Stimulated activated CD4-positive, alpha-beta T cell treated with anti-CD3 and anti-CD28 coated beads, Interleukin-4, amount 100 ng/mL, for 48 hours (primary cell): ENCODE data around the gene RDM1.
A peak's percentile ranks its signal among the peaks of the same experiment; 100 is the strongest.
"Not testable (repeated sequence)": the region's sequence is repeated elsewhere in the genome, so short reads cannot be mapped to it uniquely, and the experiment has no call there.

Experiments used
- DNase-seq, 2 donors: peaks; one replicate each; pipeline ENCODE4 v3.0.0-alpha.2; 2020; ENCODE audit warnings: low read depth in 2 of 2

The RDM1 gene, protein sequence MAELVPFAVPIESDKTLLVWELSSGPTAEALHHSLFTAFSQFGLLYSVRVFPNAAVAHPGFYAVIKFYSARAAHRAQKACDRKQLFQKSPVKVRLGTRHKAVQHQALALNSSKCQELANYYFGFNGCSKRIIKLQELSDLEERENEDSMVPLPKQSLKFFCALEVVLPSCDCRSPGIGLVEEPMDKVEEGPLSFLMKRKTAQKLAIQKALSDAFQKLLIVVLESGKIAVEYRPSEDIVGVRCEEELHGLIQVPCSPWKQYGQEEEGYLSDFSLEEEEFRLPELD

DNA sequence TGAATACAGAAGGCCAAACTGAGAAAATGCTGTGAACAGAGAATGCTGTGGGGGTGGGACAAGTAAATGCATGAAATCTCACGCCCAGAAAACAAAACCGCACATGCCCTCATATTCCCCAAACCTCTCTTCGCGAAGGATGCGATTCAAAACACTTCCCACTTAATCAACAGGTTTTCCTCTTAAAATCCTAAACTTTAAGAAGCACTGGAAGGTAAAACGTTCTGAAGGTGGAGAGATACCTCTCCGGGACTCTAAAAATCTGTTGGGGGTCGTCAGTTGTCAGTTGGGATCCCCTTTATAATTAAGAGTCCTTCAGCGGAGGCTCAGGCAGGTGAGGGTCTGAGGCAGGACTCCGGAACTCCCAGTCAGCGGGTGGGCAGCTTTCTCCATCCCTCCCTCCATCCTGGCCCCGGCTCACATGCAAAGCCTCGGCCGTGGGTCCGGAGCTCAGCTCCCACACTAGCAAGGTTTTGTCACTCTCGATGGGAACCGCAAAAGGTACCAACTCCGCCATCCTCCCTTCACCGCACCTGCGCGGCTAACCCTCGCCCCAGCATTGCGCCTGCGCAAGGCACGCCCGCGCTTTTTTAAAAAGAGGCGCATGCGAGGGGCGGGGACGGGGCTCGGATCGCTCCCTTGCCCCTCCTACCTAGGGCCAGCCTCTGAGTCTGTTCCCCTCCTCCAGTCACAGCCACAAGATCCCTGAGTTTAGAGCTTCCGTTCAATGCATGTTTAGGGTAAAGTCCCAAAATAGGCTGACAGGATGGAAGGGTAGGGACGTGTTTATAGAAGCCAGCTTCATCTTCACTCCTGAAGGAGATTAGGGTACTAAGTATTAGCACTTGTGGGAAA is at the start of gene RDM1:
RDM1 (minus strand) TSS at position 563 of the 855 bp plus-strand sequence; CDS start at position 517, 46 bp downstream.
- DNase-seq = peak; percentile 86

DNA sequence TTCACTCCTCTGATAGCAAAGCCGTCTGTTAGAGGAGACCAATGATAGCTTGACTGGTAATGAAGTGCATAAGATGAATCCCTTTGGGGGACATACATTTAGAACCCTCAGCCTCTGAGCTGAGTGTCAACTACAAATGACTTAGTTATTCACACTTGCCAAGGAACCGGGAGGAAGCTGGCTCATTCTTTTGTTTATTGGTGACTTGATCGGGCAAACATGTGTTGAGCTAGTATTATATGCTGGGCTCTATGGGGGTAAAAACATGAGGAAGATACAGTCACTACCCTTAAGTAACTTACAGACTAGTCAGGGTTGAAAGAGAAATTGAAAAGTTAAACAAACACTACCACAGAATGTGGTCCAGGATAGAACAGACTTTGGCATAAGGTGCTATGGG is 47.8 kb upstream of the RDM1 start:
- no peak for DNase-seq

DNA sequence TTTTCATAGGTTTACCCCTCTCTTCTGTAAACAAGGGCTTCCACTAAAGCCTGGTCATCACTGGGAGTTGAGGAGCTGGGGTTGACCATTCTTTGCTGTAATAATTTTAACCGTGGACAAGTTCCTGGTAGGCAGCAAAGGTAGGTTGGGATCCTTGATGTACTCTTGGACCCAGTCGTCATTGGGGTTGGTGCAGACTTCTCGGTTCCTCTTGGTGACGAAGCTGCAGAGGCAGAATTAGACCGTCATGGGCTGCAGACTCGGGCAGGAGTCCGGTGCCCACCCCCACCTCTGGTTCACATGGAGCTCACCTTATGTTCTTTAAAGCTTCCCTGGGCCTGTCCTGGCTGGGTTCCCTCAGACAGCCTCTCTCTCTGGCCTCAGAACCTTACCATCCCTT is 46.9 kb upstream of the RDM1 start:
- no peak for DNase-seq

DNA sequence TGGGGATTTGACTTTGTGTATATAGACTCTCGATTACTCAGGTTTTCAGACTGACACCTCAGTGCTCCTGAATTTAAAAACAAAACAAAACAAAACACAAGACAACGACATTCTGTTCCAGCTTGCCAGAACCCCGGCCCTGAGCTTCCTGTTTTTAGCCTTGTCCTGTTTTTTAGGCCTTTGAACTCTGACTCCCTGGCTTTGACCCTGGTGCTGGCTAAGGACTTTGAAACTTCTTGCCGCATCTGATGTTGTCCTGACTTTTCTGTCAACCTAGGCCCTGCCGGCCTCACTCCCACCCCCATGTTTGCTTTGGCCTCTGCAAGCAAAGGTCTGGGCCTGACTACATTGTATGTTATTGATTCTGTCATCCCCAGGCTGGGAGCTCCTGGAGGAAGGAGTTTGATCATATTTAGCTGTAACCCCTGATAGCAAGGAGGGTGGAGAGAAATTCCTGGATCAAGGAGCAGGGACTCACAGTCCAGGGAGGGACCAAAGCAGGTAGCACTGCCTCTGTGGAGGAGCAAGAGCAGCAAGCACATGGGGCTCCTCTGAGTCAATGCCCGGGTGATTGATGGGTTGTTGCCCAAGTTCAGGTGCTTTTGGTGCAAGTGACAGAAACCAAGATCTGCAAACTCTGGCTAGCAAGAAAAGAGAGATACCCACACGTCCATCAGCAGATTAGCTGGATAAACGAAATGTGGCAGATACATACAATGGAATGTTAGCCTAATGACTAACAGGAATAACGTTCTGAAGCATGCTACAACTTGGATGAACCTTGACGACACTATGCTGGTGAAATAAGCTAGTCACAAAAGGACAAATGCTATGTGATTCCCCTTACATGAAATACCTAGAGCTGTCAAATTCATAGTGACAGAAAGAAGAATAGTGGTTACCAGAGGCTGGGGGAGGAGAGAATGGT is 43.0 kb upstream of the RDM1 start:
- no peak for DNase-seq

DNA sequence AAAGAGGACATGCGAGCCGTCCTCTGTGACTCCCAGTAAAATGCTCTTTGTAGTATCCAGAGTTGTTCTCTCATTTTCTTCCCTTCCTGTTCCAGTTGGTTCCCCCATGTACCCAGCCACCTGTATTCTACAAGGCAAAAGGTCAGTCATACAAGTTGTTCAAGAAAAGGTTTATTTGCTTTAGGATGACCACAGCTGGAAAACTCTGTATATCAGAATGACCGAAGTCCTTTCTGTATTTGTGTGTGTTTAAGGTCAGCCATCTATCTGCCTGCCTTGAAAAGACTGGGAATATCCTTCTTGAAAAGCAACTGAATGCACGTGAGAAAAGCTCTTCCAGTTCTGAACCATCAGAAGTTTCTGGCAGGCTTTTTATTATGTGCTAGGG is 42.4 kb upstream of the RDM1 start:
- DNase-seq = no peak

DNA sequence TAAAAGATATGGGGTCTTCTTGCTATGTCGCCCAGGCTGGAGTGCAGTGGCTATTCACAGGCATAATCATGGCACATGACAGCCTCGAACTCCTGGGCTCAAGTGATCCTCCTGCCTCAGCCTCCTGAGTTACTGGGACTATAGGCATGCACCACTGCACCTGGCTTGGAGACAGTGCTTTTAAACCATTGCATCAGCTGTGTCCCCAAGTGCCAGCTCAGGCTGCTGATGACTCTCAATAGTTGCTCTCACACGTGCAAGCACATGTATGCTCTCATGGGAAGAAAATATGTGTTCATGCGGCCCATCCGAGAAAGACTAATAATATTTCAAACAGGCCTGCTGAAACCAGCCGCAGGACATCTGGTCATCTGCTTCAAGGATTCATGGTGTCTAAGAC is 42.0 kb upstream of the RDM1 start:
- DNase-seq = no peak

DNA sequence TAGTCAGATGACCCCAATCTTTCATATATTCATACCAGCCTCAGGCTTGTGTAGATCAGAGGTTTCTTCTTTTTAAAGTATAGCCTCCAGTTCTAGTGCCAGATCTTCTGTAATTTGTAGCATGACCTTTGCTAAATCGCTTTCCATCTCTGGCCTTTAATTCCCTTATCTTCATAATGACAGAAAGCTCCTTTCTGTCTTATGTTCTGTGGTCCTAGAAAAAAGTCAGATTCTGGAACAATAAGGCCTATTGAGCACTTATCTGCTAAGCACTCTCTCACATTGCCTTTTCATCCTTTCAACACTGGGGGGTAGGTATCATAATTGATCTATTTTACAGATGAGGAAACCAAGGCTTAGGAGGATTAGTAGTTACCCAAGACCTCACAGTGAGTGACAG is 41.5 kb upstream of the RDM1 start:
- no peak for DNase-seq

DNA sequence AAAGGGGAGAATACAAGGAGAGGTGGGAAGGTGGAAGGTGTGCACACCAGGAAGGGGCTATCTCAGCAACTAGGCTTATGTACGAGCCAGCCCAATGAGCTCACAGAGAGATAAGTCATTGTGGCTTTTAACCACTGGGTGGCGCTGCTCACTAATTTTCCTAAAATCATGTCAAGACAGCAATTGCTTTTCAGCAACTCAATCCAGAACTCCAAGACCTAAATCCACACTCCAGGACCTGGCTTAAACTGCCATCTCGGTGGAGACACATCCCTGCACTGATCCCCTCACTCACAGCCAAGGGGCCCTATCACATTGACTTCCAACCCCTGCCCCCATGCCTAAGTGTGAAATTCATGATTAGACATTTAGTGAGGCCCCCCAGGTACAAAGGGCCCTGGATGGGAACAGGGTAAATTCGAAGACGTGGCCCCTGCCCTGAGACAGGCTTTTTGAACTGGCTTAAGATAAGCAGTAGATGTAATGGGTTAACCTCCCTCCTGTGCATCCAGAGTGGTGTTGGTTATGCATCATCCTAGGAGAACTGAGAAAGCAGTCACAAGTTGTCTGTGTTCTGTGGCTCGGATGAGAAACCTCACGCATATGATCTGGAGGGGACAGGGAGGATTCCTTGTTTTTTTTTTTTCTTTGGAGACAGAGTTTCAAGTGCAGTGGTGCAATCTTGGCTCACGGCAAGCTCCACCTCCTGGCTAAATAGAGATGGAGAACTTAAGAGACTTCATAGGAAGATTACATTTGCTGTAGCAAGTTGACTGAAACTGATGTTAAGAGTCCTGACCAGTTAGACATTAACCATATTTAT is 39.2 kb upstream of the RDM1 start:
- DNase-seq = peak; percentile 66 to 73

DNA sequence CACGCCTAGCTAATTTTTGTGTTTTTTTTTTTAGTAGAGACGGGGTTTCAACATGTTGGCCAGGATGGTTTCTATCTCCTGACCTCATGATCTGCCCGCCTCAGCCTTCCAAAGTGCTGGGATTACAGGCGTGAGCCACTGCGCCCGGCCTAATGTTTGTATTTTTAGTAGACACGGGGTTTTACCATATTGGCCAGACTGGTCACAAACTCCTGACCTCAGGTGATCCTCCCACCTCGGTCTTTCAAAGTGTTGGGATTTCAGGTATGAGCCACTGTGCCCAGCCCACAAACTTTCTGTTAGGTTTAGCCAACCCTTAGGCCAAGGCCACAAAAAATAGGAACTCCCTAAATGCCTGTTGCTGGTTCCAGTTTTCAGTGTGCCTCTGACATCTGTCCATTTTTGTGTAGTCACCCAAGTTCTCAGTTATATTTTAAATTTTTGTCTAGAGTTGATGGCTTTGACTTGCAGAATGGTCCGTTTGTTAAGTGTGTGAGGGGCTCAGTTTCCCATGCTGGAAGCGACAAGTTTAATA is 38.0 kb upstream of the RDM1 start:
- DNase-seq = no peak

DNA sequence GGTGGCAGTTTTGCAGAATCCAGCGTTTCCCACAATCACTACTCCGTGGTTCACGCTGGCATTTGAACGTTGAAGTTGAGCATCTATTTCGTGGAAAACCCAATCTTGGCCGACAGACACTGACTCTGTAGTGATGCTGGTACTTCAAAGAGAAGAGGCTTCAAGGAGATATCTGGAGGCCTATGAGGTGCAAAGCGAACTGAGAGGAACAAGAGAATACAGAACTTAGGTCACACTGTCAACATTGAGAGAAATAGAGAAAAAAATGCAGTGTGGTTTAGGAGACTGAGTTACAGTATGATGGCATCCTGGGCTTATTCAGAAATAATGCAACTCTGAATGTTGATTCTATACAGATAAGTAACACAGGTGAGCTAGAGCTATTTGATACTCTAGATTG is 34.7 kb upstream of the RDM1 start:
- DNase-seq = no peak

DNA sequence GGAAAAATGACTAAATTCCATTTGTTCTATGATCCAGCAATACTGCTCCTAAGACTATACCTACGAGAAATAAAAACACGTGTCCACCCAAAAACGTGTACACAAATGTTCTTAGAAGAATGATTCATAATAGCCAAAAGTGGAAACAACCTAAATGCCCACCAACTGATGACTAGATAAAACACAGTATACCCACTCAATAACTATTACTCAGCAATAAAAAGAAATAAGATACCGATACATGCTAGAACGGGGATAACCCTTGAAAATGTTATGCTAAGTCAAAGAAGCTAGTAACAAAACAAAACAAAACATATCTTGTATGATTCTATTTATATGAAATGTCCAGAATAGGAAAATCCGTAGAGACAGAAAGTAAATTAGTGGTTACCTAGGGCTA is 33.1 kb upstream of the RDM1 start:
- DNase-seq = no peak

DNA sequence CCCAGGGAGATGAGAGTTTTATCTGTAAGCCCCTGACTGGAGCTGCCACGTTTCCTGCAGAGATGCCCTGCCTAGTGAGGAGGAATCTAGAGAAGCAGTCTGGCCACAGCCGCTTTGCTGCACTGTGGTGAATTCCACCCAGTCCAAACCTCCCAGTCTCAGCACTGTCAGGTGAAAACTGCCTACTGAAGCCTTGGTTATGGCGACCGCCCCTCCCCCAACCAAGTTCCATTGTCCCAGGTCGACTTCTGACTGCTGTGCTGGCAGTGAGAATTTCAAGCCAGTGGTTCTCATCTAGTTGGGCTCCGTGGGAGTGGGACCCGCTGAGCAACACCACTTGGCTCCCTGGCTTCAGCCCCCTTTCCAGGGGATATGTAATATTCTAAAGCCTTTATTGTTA is 23.1 kb upstream of the RDM1 start:
- no peak for DNase-seq

DNA sequence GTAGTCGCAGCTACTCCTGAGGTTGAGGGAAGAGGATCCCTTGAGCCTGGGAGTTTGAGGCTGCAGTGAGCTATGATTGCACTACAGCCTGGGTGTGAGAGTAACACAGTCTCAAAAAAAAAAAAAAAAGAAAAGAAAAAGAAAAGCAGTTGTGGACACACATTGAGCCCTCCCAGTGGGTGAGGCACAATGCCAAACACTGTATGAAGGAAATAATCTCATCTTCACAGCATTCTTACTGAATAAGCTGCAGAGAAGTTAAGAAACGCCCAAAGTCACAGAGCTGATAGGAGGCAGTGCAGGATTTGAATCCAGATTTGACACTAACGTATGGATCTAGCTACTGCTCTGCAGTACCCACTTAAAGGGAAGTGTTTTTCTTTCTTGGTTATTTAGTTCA is 18.8 kb upstream of the RDM1 start:
- DNase-seq = no peak

DNA sequence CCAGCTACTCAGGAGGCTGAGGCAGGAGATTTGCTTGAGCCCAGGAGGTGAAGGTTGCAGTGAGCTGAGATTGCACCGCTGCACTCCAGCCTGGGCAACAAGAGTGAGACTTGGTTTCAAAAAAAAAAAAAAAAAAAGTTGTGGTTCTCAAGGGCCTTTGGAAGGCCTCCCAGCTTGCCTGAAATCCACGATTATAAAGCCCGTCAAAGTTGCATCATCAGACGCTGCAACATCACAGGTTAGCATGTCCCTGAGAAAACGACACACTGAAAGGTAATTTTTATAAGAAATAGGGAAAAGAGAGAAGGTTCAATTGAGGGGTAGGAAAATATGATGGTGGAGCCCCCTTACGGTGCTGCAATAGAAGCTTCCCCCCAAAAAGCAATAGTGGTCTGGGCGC is 17.5 kb upstream of the RDM1 start:
- no peak for DNase-seq

DNA sequence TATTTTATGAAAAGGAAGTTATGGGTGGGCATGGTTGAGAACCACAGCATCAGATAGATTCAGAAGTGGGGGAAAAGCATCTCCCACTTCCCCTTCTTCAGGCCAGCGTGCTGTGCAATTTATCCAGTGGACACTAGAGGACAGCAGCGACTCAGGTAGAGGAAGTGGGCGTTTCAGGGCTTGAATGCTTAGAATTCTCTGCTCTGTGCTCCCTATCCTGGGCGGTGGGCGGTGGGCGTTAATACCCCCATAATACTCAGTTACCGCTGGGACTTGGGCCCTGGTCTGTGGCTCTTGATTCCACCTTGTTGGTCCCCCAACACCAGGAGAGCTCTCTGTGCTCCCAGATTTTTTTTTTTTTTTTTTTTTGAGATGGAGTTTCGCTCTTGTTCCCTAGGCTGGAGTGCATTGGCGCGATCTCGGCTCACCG is 16.6 kb upstream of the RDM1 start:
- DNase-seq = peak; percentile 15 to 29

DNA sequence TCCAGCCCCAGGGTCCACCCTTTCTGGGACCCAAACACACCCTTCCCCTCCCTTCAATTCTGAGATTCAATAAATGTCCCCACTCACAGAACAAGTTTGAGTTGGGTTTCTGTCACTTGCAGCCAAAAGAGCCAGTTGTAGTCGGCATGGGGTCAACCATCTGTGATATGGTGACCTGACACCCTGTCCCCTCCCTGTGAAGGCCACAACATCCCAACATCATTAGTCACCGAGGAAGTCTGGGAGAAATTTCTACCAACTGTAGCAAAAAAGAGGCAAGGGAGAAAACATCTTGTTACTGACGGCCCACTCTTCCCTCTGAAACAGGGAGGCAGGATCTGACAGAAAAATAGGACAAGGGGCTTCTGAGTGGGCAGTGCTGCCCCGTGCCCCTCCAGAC is 13.6 kb upstream of the RDM1 start:
- DNase-seq = no peak

DNA sequence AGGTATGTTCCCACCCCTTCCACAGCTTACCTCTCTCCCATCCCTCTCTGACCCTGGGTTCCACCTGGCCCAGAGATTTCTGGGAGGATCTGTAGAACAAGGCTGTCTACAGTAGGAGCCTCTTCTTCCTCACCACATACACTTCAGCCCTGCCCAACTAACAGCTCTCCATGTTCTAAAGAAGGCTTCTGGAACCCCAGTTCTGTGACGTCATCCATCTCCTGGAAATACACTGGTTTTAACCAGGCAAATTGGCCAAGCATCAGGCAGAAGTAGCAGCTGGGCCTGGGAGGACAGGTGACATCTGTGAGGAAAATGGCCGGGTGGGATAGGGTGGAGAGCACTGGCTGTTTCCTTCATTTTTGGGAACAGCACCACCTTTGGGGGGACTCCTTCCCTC is 13.0 kb upstream of the RDM1 start, which contains the start of gene LYZL6:
LYZL6 (minus strand) TSS at position 177 of the 400 bp plus-strand sequence. CDS start 4,357 bp downstream, outside the sequence.
- DNase-seq = no peak

DNA sequence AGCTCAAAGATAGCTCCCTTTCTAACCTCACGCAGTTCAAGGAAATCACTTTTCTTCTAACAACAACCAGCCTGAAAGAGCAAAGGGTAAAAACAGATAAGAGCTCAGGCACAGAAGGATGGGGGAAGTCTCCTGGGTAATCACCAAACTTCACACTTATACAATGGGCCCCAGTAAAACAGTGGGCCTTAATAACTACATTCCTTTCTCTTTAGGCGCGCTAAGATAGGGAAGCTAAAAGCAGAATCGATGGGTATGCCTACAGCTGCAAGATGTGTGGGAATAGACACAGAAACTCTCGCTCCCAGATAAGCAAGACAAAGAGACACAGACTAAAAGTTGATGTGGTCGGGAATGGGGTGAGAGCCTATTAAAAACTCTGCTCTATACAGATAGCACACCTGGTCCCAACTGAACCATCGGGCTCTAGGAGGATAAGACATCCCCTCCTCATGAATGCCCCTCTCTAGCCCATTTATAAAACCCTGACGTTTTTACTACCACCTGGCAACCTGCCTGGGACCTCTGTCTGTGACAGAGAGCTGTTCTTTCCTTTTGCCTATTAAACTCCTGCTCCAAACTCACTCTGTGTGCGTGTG is 12.1 kb upstream of the RDM1 start:
- DNase-seq = no peak

DNA sequence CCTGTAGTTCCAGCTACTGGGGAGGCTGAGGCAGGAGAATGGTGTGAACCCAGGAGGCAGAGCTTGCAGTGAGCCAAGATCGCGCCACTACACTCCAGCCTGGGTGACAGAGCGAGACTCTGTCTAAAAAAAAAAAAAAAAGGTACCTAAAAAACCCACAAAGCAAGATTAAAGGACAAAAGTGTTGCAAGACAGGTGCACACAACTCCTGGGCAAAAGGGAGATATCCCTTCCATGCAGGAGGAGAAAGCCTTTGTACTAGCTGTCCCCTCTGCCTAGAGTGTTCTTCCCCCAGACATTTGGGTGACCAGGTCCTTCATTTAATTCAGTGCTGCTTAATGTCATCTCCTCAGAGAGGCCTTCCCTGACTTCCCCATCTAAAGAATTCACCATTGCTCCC is 7.9 kb upstream of the RDM1 start:
- not testable (repeated sequence) for DNase-seq

DNA sequence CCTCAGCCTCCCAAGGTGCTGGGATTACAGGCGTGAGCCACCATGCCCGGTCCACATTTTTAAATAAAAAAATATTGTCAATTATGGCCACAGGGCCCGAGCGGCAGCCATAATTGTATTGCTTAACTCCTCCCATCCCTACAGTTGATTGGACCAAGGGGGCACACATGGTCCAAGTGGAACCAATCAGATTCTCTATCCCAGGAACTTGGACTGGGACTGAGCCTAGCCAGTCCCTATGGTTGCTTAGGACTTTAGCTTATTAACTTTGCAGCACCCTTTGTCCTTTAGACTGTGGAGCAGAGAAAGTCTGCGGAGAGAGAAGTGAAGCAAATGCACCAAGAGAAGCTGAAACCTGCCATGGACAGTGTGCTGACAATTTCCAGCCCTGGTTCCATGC is 5.5 kb upstream of the RDM1 start:
- no peak for DNase-seq

DNA sequence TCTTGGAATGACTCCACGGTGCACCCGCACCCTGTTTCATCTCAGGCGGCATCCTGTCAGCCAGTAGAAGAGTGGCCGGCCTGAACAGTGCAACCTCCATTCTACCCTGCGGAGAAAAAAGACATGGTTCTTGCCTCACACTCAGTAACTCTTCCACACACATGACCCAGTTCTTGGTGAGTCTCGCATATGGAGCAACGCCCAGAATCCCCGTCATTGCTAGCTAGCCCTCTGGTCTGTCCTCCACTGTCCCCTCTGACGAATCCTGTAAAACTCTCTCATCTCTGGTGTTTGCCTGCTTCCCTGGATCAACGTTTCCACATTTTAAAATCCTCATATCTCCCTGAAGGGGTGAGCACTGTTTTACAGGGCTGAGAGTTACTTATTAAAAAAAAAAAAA is 4.2 kb upstream of the RDM1 start:
- DNase-seq = no peak
